AG08396 (cell line): Measurements from ENCODE around the gene MMS19.

ENCODE experiments used
- DNase-seq: peaks from one replicate; pipeline ENCODE4 v3.0.0; 2012; ENCODE audit warnings: low spot score, mixed read lengths

MMS19 gene

DNA sequence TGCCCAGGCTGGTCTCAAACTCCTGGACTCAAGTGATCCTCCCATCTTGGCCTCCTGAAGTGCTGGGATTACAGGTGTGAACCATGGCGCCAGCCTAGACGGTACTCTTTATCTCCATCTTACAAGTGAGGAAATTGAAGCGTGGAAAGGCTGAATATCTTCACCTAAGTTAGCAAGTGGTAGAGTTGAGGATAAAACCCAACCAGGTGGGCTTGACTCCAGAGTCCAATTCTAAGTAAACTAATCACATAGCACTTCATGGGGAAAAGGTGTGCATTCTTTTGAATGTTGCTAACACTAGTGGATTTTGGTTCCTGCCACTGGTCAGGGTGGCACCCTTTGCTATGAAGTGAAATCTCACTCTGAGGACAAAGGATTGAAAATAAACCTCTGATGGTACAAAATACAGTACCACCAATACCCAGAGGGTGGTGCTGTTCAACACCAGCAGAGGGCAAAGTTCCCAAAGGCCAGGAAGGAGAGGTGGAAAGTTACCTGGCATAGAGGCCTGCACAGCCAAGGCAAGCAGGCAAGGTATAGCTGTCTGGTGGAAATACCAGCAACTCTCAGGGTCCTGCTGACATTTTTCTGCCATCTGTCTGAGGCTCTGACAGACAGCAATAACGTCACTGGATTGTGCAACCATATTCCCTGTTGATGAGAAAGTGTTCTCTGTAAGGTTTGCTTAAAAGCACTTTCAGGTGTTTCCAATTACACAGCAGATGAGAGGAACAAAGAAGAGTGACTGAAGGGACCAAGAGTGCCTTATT lies 34.7 kb downstream of the MMS19 start:
- peak; percentile 52 for DNase-seq

DNA sequence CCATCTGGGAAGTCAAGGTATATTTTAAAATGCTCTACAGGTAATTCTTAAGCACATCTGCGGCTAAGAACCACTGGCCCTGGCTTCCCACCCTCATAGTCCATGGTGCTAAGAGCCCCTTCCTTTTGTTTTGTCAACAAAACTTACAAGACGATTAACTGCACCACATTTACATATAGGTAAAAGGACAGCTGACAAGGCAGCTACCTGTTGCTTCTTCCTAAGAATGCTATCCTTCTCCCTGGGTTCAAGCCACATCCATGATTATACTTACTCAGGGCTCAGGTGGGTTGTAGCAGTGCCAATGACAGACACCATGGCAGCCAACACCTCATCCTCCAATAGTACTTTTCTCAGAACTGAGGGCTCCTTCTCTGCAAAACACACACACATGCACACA lies 35.9 kb downstream of the MMS19 start:
- no peak for DNase-seq

DNA sequence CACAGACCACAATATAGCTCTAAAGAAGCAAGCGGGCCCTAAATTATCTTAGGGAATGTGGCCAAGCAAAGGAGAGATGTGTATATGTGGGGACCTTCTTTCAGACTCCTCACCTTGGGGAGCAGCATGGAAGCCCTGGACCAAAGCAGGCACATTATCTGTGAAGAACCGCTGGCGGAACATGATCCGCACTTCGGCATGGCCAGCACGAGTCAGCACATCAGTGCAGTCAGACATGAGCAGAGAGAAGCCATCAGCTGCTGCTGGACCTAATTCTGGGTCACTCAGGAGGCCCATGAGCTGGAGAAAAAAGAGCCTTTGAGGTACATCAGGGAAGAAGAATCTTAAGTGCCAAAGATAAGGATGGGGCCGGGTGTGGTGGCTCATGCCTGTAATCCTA lies 38.3 kb downstream of the MMS19 start:
- no peak for DNase-seq

DNA sequence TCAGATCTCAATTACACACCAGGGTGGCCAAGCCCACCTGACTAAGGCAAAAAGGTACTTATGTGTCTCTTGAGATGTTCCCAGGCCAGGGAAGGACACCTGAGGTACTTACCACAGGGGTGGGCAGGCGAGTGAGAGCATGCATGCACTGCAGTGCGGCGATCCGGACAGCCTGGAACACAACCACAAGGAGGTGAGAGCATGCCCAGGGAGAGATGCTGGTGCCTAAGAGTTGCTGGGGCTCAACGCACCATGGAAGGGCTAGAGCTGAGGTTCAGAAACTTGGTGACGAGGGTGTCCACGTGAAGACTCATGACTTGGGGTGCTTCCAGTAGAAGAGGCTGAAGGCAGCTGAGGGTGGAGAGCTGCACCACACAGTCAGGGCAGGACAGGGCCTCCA lies 39.1 kb downstream of the MMS19 start:
- DNase-seq: no peak

DNA sequence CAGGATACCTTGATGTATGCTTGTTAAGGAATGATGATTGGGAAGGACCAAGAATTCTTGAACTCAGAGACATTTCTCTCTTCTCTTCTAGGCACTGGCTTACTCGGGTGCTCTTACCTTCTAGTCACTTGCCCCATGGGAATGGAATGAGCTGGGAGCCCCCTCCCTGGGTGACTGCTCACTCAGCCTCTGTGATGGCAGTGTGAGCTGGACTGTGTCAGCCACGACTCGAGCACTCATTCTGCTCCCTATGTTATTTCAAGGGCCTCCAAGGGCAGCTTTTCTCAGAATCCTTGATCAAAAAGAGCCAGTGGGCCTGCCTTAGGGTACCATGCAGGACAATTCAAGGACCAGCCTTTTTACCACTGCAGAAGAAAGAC lies 41.5 kb downstream of the MMS19 start:
- no peak for DNase-seq

DNA sequence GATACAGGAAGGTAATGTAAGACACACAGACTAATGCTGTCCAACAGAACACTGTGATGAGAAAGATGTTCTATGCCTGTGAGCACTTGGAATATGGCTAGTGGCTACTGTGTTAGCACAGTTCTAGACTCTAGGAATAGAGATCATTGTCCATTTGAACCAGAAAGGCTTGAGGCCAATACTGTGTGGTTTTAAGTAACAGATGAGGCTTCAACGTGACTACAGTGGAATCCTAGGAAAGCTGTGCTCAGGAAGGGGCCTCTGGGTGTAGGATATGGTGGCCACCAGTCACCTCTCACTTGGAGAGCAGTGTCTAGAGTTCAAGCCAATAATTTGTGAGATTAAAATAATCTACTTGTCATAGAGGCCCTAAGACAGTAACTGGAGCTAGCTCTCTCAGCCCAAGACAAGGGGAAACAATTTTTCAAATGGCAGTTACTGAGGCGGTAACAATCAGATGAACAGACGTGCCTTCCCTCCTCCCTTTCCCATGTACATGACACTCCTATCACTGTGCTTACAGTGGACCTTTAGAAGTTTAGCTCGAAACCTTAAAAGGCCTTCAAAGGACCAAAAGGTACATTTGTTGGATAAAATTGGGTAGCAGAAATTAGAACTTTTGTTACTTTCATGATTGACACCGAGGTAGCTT lies 42.1 kb downstream of the MMS19 start:
- no peak for DNase-seq

DNA sequence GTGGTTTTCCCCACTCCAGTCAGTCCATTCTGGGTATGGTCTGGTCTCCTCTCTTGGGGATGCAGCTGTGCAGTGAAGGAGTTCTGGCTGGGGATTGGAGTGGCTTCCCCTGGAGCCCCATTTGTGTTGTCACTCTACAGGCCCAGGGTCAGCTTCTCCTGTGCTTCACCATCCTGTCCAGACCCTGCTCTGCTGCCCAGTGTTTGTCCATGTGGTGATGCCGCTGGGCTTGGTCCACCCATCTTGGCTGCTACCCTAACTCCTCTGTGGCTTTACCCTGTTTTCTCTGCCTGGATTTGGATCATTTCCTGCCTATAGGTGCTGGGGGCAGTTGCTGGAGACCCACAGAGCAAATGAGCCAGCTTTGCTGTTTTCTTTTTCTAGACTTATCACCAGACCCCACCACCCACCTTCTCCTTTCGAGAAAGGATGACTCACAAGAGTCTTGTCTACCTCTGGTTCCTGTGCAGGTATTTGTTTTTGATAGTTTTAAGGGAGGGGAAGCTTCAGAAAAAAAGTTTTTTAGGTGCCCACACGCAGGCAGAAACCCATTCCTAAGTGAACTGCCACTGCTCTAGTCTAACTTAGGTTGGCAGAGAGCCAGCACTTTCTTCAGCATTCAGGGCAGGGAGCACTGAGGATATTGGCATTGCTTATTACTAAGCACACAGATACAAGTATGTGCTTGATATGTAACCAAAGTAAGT lies 43.7 kb downstream of the MMS19 start:
- DNase-seq: no peak

DNA sequence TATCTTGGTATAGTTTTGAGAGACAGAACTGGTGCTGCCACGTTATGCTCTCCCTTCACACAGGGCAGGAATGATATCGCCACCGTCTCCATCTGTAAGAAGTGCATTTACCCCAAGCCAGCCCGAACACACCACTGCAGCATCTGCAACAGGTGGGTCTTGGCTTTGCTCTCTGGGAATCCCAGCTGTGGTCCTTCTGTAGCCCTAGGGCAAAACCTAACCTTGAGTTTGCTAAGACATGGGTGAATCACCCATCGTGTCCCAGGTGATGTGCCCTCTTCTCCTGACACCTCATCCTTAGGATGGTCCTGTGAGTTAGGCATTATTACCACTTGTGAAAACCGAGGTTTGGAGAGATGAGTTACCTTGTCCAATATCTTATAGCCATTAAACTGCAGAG lies 45.9 kb downstream of the MMS19 start:
- no peak for DNase-seq

DNA sequence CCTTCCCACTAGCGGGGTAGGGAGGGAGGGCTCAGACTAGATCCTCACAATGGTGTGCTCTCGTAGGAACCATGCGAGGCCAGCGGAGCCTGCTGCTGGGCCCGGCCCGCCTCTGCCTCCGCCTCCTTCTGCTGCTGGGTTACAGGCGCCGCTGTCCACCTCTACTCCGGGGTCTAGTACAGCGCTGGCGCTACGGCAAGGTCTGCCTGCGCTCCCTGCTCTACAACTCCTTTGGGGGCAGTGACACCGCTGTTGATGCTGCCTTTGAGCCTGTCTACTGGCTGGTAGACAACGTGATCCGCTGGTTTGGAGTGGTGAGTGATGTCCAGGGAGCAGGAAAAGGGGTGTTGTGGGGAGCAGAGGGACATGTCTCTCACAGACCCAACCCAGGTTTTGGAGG lies 46.6 kb downstream of the MMS19 start:
- DNase-seq: no peak

DNA sequence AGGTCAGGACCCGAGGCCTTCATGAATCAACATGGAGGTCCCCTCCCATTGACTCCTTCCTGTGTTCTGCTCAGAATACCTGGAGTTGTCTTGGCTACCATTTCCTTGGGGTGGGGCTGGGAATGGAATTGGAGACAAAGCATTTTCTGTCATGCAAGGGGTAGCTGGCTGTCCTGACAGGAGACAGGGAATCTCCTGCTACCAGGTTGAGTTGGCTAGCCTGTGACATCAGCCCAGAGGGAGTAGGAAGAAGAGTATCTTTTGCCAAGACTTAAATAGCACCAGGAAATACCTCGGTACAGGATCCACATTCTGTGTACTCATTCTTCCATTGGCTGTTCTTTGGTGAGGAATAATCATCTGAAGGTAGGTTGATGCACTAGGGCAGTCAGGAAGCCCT lies 47.4 kb downstream of the MMS19 start:
- DNase-seq: no peak

DNA sequence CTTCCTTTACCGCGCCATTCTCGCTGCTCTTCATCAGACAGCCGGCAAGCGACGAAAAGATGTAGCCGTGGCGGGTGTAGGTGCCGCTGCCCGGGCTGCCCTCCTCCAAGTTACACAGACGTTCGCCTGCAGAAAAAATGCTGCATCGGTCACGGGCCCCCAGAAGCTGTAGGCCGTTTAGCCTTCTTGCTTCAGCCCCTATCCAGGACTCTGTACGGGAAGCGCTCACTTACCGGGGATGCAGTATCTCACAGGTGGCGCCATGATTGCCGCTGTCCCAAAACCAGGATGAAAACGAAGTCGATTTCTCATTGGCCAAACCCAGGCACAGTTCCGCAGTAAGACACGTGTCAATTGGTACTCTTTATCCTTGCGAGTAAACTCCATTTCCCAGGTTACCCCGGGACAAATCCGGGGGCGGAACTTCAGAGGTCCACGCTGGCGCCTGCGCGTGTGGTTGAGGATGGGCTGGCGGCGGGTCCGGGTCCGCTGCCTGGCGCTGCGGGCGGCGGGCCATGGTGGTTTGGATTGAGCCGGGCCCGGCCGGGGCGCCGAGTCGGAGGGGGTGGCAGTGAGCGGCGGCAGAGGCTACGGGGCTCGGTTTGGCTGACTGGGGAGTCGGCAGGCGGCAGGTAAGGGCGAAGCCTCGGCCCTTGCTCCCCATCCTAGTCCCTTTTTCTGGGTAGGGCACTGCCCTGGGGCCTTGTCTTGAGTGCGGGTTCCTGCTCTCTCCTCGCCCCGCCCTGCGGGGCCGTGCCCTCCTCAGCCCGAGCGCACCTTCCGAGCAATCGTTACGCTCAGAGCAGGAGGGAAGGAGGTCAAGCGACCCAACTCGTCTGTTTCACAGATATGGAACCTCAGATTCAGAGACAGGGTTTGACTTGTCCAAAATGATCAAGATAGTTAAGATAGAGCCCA lies 52.2 kb downstream of the MMS19 start, which contains the start of the genes EXOSC1 and ZDHHC16:
Gene EXOSC1, minus strand, starts transcription at position 285 of the 918 bp plus-strand sequence. Its CDS starts 21 bp downstream, at position 264.
Gene ZDHHC16, plus strand, starts transcription at position 454 of the 918 bp plus-strand sequence. CDS start 5,501 bp downstream, outside the sequence.
- DNase-seq: peak; percentile 98

DNA sequence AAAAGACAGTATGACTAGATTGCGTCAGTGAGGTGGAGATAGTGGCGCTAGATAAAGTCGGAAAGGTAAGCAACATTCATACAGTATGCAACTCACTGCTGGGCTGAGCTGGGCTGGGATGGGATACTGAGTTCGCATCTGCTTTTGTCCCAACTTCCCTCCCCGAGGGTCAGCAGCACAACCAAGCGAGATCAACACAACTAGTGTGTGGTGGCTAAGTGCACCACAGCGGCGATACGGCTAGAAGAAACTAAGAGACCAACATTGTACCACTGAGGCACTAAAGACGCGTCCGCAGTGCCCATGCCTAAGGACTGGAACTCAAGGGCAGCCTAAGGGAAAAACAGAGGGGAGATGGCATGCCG lies 52.9 kb downstream of the MMS19 start:
- DNase-seq: no peak

DNA sequence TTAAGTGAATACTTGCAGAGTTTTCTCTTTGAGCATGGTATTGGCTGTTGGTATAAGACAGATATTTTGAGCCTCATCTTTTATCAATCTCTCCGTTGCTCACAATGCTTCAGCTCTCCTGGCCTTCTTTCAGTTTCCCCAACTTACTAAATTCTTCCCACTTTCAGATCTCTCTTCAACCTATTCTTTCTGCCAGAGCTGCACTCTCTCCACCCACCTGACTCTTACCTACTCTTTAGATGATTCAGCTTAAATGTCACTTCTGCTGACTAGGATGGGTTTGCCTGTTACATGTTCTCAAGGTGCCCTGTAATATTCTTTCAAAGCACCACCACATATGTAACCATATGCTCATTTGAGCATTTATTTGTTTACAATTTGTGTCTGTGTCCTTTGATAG lies 54.0 kb downstream of the MMS19 start:
- DNase-seq: no peak

DNA sequence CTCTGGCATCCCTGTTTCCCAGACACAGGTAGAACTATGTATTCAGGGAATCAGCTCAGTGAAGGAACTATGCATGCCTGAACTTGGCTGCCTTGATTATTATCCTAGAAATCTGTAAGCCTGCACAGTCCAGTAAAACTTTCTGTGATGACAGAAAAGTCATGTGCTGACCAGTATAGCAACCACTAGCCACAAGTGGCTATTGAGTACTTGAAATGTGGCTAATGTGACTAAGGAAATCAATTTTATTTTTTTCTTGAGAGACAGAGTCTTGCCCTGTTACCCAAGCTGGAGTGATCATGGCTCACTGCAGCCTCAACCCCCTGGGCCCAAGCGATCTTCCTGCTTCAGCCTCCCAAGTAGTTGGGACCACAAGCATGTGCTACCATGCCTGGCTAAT lies 55.9 kb downstream of the MMS19 start:
- no peak for DNase-seq

DNA sequence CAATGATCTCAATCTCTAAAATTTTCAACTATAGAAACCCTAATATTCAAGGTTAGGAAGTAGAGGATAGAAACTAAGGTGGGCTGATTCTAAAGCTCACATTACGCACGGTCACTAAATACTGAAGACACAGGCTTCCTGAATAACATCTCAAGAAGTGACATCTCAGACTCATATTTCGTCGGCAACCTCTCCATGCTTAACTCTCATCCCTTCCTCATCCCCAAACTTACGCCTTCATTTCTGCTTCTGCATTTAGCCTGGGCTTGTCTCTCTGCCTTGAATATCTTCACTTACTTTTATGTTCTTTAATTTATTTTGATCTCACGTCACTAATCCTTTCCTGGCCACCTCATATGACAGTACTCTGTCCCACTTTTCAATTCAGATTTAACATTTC lies 63.0 kb downstream of the MMS19 start:
- no peak for DNase-seq

DNA sequence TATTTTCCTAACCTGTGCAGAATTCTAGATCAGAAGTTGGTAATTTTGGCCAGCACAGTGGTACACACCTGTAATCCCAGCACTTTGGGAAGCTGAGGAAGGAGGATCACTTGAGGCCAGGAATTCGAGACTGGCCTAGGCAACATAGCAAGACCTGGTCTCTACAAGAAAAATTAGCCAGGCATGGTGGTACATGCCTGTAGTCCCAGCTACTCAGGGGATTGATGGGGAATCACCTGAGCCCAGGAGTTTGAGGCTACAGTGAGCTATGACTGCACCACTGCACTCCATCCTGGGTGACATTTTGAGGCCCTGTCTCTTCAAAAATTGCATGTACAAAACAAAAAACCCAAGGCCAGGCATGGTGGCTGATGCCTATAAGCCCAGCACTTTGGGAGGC lies 63.7 kb downstream of the MMS19 start:
- DNase-seq: no peak

DNA sequence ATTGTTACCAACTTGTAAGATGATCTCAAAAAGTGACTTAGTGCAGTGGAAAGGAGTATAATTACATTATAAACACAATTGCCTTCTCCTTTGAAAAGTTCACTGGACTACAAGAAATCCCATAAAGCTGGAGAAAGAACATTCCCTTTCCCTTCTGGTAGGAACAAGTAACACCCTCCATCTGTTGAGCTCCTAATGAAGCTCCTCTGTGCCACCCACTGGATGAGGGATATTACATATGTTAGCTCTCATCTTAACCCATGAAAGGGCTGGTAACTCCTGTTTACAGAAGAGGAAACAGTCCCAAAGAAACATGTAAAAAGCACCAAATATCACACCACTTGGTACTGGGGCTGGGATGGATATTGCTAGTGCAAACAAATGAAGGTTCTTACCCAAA lies 64.2 kb downstream of the MMS19 start:
- no peak for DNase-seq

DNA sequence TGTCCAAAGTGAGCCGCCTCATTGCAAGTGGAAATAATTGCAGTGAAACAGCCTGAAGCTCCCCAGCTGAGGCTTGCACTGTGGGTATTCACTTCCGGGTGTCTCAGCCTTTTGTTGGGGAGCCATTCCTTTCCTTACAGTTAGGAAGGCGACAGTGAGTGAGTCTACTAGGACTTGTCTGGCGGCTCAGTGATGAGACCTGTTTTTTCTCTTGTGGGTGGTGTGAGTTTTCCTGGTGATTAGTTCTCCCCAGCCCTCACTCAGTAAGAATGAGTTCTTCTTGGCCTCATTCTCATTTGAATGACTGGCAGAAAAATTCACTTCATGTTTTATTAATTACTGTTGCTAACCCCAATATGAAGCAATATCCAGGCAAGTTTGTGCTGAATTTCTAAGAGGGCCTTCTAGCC lies 69.6 kb downstream of the MMS19 start:
- DNase-seq: no peak

DNA sequence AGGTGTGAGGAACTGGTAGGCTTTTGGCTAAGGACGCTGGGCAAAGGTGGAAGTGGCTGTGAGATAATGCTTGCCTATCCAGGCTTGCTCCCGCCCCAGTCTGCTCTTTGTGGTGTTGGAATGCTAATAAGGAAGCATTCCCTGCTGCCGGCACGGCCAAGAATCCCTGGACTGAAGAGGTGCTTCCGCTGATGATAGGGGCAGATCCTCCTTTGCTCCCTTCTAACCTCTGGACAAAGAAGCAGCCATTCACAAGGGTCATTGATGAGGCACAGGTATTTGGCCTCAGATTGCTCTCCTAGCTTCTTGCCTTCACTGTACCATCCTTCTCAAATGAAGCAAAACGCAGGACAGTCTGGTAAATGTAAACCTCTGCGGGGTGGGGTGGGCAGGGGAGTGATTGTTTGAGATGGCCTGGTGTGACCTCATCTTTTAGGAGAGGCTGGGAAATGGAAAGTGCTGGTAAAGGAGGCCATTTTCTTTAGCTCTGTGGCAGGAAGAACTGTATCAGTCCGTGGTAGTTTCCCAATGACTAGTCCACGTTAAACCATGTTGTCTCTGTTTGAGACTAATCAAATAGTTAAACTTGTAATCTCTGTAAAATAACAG lies 70.5 kb downstream of the MMS19 start:
- no peak for DNase-seq

DNA sequence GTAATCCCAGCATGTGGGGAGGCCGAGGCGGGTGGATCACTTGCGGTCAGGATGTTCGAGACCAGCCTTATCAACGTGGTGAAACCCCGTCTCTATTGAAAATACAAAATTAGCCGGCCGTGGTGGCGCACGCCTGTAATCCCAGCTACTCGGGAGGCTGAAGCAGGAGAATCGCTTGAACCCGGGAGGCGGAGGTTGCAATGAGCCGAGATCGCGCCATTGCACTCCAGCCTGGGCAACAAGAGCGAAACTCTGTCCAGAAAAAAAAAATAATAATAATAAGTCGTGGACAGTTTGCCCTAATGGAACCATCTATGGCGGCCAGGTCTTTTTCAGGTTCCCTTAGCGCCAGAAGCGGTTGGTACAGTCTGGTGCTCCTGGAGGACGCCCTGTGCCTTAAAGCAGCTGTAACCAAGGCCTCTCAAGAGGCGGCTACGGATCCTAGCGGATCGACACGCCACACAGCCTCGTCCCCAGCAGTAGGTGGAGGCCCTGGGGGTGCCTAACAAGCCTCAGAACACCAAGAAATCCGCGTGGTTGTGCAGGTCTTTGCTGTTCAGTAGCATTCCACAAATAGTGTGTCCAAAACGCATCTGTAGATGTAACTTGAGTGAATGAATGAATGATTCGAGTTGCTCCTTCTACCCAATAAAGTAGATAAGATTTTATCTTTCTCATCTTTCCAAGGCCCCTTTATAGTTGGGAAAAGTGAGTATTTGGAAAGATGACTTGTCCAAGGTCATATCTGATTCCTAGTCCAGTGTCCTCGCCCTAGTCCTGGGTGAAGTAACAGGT lies 71.2 kb downstream of the MMS19 start:
- no peak for DNase-seq
